Measurements from ENCODE around the gene PPP6R1.

DNA sequence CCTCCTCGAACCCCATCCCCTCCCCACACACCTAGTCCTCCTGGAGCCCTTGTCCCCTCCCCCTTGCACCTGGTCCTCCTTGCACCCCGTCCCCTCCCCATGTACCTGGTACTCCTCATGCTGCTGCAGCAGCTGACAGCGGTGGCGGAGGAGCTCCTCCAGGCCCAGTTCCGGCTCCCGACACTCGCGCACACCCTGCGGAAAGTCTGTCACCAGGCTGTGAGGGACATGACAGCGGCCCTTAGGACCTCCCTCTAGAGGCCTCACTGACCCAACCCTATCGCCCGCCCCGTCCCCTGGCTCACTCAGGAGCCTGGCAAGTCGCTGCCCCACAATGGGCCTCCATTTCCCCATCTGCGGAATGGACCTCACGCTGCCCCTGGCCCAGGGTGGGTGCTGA lies 6.4 kb upstream of the PPP6R1 start:
- TF ChIP-seq, protein P1, sequence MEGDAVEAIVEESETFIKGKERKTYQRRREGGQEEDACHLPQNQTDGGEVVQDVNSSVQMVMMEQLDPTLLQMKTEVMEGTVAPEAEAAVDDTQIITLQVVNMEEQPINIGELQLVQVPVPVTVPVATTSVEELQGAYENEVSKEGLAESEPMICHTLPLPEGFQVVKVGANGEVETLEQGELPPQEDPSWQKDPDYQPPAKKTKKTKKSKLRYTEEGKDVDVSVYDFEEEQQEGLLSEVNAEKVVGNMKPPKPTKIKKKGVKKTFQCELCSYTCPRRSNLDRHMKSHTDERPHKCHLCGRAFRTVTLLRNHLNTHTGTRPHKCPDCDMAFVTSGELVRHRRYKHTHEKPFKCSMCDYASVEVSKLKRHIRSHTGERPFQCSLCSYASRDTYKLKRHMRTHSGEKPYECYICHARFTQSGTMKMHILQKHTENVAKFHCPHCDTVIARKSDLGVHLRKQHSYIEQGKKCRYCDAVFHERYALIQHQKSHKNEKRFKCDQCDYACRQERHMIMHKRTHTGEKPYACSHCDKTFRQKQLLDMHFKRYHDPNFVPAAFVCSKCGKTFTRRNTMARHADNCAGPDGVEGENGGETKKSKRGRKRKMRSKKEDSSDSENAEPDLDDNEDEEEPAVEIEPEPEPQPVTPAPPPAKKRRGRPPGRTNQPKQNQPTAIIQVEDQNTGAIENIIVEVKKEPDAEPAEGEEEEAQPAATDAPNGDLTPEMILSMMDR (conservative IDR thresholded peaks at IDR 0.05 in 1 of 2, IDR thresholded peaks at IDR 0.05 in 1 of 2; ENCODE audit: low read depth in 1 of 2, low read length in 2 of 2) = no peak
- TF ChIP-seq EZH2 (IDR thresholded peaks at IDR 0.05; ENCODE audit: low read length, missing control alignments) = no peak

Measured in fibroblast of lung (primary cell).